NCI-H345 treated with DMSO at 0.1 percent for 48 hours (cell line): ENCODE measurements around the gene ARHGAP44.
"Not testable (repeated sequence)": the region's sequence is repeated elsewhere in the genome, so short reads cannot be mapped to it uniquely, and the experiment has no call there.

ENCODE experiments used
- DNase-seq: peaks from one replicate; lab custom pipeline; 2025; ENCODE audit not compliant: unreplicated experiment; lab: John Stamatoyannopoulos, UW

ARHGAP44 gene

DNA sequence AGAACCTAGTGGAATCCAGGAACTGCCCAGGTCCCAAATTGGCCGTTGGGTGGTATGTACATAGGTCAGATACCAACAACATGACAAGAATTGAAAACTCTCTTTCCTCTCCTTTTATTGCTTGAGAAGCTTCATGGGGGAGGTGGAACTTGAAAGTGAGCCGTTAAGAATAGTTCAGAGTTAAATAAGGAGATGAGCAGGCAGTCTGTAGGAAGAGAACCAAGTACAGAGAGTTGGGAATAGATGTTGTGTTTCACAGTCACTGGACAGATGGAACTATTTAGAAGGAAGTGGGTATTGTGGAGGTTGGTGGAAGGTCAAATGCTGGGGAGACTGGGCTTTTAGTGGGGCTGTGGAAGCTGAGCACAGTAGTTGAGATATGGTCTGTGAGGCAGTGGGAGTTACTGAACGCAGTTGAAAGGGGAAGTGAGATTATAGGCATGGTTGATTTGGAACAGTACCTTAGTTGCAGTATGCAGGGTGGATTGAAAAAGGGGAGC, 26.4 kb downstream of the ARHGAP44 start:
- no peak for DNase-seq

DNA sequence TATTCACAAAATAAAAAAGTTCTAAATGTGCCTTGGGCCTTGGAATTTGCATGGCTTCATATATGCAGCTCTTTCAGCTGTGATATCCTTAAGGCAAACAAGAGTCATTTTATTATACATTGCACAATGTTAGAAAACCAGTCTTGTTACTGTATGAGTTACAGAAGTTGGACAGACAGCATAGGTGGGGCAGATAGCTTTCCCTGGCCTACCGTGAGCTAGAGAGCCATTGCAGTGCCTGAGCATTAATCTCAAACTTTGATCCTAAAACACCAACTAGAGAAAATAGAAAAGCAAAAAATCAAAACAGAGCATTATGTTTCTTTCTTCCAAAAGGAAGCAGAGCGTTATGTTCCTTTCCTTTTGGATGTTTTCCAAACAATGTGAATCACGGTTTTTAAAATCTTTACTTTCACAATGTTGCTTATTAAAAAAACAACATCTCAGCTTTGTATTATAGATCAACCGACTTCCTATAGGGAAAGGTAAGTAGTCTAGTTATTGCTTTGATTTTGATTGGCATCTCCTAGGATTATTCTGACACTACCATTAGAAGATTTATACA, 32.2 kb downstream of the ARHGAP44 start:
- no peak for DNase-seq

DNA sequence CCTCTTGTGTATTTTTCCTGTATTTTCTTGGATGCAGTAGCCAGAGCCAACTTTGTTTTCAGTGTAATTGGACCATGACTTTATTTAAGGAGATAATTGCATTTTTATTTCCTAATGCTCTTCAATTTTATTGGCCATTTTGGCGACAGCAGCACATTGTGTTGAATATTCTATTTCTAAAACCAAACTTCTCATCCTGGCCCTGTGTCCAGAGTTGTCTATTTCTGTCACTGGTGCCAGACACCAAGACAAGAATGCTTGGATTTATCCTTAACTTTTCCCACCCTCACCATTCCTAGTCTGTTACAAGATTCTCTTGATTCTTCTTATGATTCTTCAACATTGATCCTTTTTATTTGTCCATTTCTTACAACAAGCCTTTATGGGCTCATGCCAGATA, 37.1 kb downstream of the ARHGAP44 start:
- DNase-seq: no peak

DNA sequence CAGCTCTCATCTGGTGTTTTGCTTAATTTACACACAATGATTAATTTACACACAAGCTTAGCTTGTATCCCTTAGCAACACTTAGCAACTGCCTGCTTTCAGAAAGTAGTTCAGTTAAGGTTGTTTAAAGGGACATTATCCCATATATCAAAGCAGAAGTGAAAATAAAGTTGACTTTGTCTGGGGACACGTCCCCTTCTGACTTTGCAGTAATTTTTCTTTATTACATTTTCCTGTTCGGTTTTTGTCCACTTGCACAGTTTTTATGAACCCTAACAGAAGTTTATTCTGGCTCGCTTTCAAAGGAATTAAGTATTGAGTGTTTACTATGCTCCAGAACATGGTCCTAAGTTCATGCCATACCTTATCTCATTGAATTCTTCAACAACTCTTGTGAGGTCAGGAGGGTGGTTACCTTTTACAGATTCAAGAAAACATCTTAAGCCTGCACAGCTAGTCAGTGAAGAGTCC, 41.5 kb downstream of the ARHGAP44 start:
- DNase-seq: no peak

DNA sequence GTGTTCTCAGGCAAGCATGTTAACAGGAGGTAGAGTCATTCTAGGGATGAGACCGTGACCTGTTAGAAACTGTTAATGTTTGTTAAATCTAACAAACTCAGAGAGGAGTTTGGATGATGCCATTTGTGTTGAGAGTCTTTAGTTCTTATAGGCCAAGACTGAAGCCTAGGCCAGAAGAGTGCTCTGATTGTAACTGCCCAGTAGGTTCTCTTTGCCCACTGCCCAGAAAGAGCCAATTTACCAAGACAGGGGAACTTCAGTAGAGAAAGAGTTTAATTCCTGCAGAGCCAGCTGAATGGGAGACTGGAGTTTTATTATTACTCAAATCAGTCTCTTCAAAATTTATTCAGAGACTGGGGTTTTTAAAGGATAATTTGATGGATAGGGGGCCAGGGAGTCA, 42.5 kb downstream of the ARHGAP44 start:
- DNase-seq: no peak

DNA sequence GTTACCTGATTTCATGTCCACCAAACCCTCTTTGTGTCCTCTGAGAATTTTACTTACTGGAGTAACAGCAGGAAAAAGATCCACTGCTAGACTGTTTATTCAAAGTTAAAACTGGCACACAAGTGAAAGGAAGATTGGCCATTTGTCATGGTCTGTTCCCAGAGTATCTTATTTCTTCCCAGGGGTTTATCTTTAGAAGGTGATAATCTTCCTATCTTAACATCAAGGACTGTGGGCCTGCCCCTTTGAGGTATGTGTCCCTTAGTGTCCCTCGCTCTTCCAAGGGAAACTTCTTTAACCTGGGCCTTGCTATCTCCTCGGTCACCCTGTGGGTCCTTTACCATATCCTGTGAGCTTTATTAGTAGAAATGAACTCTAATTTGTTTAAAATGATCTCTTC, 49.7 kb downstream of the ARHGAP44 start:
- DNase-seq: no peak

DNA sequence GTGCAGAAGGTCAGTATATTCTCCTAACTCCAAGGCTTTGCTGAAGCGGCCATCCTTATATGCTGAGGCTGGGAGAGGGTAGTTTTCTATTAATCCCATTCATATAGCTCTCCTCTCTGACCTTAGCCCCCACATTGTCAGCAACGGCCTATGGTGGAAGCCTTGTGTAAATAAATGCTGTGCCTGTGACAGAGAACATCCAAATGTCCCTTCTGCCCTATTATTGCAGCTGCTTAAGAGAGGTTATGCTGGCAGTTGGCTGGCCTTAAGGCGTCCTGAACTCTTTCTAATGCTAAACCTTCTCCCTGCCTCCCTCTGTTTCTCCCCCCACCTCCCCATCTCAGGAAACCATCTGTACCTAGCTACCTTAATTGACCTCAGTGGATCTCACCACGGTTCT, 53.6 kb downstream of the ARHGAP44 start:
- DNase-seq: no peak

DNA sequence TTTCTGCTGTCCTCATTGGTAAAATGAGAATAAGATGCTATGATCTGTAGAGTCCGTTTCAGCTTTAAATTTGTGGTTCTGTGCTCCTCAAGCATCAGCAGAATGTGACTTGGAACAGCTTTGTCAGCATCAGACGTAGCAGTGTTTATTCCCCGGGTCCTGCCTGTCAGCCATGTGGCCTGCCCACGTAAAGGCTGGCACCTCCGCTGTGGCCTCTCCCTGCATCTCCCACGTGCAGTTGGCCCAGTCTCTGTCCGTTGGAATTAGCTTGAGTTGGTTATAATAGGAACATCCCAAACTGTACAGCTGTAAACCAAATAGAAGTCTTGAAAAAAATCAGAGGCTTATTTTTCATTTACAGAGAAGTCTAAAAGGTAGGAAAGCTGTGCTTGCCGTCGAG, 61.7 kb downstream of the ARHGAP44 start:
- DNase-seq: no peak

DNA sequence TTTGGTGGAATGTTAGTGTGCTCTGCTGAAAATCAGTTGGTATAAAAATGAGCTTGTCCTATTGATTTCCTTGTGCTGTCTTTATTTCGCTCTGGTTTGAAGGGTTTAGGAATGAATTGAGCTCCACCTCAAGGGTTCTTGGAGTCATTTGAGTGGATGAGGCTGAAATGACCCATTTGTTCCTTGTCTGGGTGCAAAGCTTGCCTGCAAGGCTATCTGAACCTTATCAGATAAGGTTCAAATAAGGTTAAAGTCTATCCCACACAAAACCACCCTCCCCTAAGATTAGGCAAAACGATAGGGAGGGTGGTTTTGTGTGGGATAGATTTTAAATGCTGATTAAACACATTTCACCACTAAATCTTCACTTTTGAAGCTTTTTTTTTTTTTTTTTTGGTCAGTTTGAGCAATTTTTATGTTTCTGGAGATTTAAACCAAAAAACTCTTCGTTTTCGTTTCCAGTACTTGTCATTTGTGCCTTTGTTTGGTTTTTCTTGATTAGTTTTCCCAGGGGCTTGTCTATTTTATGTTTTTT, 62.7 kb downstream of the ARHGAP44 start:
- DNase-seq: no peak

DNA sequence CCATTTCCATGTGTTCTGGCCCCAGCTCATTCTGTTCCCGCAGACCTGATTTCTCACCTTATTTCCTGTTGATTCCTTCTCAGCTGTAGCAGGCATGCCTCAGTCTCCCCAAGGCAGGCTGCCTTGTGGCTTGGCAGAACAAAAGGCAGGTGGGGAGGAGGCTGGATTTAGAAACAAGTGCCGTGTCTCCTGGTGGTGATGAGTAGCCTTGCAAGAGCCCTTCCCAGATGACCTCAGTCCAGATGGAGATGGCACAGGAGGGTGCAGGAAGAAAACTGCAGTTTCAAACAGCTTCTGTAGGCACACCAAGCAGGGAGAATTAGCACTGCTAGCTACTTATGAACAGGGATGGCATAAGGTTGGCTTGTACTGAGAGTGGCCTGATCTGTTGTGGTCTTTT, 64.6 kb downstream of the ARHGAP44 start:
- DNase-seq: no peak

DNA sequence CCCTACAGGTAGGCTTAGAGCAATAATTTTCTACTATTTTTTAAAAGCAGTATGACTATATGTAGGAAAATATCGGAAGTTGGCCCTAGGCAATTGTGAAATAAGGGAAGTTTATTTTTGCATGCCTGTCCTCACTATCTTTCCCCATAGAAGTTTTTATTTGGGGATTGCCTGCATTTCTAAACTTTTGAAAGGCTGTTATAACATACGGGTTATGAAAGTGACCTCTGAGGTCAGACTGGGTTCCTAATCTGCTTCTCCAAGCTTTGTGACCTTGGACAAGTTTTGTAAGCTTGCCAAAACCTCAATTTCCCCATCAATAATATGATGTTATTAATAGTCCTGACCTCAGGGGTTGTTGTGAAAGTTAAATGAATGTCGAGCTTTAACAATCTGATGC, 67.1 kb downstream of the ARHGAP44 start:
- DNase-seq: no peak

DNA sequence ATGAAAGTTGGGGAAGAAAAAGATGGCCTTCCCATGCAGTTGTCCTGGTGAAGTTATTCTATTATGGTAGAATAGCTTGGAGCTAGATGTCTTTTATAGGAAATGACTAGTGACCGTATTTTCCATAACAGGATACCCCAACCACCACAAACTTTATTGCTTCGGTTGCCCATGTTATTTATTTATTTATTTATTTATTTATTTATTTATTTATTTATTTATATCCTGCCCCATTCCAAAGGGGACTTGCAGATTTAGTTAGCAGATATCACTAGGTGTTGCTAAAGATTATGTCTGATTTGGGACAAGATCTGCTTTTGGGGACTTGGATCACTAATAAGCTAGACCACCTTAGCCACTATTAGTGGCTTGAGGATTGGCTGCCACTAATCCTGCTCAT, 68.3 kb downstream of the ARHGAP44 start:
- no peak for DNase-seq

DNA sequence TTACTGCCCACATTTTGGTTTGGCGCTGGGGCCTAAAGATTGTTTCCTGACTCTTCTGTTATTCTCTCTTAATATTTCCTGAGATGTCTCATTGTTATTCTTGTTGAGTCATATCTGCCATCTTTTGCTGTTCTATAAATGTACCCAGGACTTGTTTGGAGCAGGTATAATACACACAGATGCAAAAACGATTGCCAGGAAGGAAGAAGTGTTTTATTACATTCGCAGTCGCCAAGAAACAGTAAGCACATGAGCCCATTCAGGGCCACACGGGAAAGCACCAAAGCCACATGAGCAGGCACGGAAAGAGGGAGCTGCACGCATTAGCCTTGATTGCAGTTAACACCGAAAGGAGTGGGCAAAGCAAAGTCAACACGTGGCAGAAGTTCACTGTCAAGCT, 70.2 kb downstream of the ARHGAP44 start:
- no peak for DNase-seq

DNA sequence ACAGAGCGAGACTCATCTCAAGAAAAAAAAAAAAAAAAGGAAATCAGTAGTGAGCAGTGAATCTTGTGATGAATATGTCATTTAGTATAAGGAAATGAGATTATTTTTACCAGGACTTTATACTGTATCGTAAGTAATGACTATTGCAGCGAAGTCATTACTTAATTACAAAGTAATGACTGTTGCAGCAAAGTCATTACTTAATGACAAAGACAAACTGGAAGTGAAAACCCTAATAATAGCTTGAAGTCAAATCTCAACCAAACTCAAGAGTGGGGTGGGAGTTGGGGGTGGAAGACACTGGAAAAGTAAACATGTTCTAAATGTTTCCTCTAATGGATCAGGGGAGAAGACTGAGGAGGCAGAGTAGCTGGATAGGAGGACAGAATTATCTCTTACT, 76.5 kb downstream of the ARHGAP44 start:
- DNase-seq: no peak

DNA sequence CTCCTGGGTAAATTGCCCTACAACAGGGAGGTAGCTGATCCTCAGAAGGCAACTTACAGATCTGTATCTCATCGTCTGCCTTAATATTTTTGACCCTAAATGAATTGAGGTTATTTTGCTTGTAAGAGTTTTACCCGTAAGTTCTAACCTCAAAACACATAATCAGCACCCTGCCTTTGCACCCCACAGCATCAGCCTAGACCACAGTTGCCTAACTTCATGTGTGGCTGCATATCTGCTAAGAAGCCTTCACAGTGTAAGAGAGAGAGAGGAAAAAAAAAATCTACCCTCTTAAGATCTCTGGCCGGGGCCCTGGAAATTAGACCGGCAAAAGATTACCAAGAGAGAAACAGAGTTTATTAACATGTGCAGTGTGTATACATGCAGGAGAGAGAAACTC, 76.9 kb downstream of the ARHGAP44 start:
- no peak for DNase-seq

DNA sequence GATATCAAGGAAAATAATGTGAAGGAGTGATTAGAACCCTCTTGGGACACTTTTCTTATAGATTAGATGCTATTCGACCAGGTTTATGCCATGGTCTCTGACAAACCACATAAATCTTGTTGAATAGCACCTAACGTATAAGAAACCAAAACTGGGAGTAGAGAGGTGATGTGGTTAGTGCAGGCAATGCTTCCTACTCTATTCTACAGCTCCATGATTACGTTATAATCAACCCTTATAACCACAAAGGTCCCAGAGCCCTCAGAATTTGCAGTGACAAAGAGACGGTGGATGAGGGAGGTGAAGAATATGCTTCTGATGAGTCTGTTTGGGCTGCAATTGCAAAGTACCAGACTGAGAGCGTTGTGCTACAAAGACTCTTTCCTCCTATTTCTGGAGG, 78.4 kb downstream of the ARHGAP44 start:
- DNase-seq: no peak

DNA sequence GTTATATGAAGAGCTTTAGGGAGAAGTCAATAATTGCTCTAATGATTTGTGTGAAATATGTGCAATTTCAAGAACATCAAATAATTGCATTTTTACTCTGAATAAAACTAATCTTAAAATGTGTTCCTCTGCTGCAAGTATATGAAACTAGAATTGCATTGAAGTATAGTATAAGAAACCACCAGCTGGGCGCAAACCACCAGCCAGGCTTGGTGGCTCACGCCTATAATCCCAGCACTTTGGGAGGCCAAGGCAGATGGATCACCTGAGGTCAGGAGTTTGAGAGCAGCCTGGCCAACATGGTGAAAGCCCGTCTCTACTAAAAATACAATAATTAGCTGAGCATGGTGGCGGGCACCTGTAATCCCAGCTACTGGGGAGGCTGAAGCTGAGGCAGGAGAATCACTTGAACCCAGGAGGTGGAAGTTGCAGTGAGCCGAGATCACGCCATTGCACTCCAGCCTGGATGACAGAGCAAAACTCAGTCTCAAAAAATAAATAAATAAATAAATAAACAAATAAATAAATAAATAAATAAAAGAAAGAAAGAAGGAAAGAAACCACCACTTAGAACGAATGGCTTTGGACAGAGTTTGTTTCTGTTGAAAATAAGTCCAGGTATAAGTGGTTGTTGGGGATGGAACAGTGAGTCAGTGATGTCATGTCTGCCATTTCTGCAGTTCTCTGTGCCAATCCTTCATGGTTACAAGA, 84.3 kb downstream of the ARHGAP44 start:
- DNase-seq: not testable (repeated sequence)

DNA sequence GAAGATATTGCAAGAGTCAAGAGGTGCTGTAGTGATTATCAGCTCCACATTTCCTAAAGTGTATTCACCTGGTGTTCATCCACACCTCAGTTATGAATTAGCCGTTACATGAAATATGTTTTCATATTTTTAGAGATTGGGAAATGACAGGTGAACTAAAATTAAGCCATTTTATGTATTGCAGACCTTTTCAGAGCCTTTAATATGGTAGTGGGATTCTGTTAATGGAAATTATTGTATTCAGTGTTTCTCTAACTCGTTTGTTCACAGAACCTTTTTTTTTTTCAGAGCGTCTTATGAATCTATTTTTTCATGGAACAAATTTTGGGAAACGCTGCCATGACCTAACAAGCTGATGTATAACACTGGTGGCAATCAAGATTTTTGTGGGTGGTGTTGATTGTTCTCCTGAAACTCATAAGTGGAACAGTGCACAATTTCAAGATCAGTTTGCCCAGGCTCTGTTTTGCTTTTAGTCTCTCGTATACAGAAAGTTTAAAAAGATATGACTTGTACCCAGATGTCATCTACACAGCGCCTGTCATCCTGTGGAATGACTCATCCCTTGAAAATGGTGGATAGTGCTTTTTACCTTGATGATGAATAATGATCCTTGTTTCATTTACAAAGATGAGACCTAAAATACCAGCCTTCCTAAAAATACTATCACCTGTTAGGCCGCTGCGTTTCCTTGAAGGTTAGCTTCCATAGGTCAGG, 88.8 kb downstream of the ARHGAP44 start:
- DNase-seq: no peak

DNA sequence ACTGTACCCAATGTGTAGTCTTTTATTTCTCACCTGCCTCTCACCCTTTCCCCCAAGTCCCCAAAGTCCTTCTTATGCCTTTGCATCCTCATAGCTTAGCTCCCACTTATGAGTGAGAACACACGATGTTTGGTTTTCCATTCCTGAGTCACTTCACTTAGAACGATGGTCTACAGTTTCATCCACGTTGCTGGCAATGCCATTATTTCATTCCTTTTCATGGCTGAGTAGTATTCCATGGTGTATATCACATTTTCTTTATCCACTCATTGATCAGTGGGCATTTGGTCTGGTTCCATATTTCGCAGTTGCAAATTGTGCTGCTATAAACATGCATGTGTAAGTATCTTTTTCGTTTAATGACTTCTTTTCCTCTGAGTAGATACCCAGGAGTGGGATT, 89.8 kb downstream of the ARHGAP44 start:
- not testable (repeated sequence) for DNase-seq

DNA sequence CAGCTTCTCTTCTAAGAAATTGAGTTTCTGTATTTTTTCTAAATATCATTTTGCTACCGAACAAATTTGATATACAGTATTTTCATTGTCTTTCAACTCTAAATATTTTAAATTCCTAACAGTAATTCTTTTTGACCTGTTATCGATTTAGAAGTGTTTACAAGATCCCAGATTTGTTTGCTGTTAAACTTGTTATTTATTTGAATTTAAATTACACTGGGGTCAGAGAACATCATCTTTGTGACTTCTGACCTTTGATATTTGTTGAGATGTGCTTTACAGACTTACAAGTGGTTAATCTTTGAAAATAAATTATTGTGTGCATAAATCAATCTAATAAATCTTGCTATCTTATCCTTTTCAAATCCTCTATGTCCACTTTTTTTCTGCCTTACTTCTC, 94.2 kb downstream of the ARHGAP44 start:
- DNase-seq: no peak

DNA sequence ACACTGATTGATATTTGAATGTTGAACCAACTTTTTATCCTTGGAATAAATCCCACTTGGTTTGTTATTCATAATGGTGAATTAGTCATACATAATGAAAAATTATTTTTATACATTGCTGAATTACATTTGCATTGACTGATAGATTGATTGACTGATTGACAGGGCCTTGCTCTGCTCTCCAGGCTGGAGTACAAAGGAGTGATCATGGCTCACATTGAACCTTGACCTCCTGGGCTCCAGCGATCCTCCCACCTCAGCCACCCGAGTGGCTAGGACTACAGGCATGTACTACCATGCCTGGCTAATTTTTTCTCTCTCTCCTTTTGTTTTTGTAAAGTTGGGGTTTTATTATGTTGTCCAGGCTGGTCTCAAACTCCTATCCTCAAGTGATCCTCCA, 97.8 kb downstream of the ARHGAP44 start:
- no peak for DNase-seq
